HG03342 (cell line): ENCODE results near the gene STEAP1B.
A peak's percentile ranks its signal among the peaks of the same experiment; 100 is the strongest.
"Not testable (repeated sequence)": the region's sequence is repeated elsewhere in the genome, so short reads cannot be mapped to it uniquely, and the experiment has no call there.

Source experiments
- ATAC-seq: cut with Tn5 transposase; IDR thresholded peaks from one replicate; pipeline ENCODE4 v1.9.1; 2021; ENCODE audit warnings: mild to moderate bottlenecking, moderate library complexity; ENCODE audit not compliant: unreplicated experiment

Gene STEAP1B

DNA sequence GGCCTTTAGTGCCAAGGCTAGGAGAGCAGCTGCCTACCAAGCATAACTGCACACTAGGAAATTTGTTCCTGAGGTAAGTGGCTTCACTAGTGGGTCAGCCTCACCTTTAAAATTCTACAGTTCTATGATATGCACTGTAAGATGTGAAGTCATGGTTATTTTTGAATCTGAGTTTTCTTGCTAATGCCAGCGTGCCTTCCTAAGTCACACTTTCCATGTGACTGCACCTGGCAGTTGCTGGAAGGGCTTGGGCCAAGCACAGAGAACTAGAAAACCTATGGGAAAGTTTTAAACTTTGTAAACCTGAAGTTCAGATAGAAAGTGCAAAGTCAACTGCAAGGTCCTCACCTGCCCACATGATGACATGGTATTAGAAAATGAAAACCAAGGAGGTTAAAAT, 42.5 kb downstream of the STEAP1B start:
- ATAC-seq: no peak

GRCh38 chr7:22454446-22454845, 45.5 kb downstream of the STEAP1B start:
- ATAC-seq: no peak

DNA sequence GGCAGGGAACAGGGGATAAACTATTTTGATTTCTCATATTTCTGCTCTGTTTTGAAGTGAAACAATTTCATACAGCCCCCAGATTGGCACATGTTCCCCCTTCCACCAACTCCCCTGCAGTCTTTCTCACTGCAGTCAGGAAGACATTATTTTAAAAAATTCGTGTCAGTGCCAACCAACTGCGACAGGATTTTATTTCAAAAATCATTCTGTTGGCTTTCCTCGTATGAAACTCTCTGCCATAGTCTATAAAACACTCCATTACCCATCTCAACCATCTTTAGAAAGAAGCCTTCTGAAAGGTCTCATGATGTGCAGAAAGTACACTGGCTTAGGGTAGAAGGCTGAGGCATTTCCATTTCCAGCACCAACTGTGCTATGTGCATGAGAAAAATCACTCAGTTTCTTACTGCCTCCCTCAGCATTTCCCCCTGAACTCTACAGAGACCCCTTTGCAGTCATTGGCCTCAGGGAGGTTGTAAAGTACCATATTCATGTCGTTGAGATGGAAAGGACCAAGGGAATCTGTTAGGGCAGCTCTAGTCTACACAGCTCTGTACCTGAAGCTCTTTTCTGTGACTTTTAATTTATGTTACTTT, 46.9 kb downstream of the STEAP1B start:
- ATAC-seq: no peak

- no peak for ATAC-seq
Measured at GRCh38 chr7:22452142-22452959, 47.6 kb downstream of the STEAP1B start.

DNA sequence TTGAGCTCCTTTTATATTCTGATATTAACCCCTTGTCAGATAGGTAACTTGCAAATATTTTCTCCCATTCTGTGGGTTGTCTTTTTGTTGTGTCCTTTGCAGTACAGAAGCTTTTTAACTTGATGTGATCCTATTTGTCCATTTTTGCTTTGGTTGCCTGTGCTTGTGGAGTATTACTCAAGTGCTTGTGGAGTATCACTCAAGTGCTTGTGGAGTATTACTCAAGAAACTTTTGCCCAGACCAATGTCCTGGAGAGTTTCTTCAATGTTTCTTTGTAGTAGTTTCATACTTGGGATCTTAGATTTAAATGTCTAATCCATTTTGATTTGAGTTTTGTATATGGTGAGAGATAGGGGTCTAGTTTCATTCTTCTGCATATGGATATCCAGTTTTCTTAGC, 50.0 kb downstream of the STEAP1B start:
- ATAC-seq: not testable (repeated sequence)

GRCh38 chr7:22447762-22448161, 52.2 kb downstream of the STEAP1B start:
- ATAC-seq: peak; percentile 84

DNA sequence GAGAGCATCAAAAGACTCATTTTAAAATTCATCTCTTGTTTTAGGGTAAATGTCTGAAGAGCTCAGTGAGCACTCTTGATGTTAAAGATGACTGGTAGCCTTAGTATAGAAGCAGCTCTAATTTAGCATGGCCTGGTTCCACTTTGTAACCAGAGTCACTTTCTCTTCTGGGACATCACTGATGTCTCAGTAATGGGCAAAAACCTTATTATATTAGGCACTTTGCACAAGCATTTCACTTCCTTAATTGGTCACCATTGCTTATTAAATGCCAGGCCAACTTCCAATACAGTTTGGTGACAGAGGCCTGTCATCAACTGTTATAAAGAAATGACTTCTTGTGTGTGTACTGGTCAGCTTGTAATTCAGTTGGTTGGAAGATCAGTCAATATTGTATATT, 53.0 kb downstream of the STEAP1B start:
- peak; percentile 28 for ATAC-seq

GRCh38 chr7:22445853-22446252, 54.1 kb downstream of the STEAP1B start:
- no peak for ATAC-seq

- ATAC-seq: peak; percentile 16
Measured at GRCh38 chr7:22445140-22445743, 54.7 kb downstream of the STEAP1B start.

GRCh38 chr7:22444181-22444971, 55.6 kb downstream of the STEAP1B start:
- no peak for ATAC-seq

DNA sequence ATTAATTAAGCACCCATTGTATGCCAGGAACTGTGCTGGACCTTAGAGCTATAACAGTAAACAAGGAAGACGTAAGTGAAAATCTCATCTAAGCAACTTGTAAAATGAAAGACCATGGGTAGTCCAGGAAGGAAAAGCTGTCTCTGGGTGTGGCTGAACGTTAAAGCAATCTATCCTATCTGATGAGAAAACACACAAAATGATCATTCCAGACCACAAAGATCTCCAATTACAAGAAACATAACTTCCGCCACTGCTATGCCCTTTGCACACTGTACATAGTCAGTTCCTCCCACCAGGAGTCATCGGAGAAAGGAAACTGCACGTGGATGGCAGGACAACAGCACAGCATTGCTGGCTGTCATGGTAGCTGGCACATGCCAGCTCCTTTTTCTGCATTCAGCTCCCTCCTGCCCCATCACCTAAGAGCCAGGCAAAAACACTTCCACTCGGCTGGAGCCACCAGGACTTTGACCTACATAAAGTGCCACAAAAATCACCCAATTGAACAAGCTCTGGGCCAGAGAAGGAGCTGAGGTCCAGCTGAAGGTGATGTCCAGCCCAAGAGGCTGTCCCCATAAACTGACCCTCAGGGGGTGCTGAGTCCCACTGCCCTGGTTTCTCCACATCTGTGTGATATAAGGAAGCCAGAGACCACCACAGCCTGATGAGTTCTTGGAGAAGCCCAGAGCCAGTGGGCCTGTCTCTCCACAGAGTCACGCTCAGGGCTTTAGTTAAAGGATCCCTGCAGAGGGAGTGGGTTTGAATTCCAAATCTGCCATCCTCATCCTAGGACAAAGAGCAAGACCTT, 56.4 kb downstream of the STEAP1B start:
- no peak for ATAC-seq

DNA sequence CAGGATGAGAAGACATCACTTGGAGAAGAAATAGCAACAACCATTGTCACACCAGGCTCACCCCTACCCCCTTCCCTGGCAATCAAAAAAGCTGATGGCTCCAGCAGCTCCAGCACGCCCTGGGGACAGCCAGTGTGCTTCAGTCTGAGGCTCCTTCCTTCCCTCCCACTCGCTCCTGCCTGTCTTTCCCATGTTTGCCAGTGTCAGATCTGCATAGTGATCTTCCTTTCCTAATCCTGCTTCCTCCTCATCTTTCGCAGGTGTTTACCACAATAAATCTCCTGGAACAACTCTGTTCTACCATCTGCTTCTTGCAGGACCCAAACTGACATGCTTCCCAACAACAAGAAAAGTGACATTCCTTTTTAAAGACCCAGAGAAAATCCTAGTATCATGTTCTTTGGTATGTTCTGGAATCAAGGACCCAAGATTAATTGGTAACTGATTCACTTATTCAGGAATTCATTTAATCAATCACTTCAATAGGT, 57.1 kb downstream of the STEAP1B start:
- no peak for ATAC-seq

DNA sequence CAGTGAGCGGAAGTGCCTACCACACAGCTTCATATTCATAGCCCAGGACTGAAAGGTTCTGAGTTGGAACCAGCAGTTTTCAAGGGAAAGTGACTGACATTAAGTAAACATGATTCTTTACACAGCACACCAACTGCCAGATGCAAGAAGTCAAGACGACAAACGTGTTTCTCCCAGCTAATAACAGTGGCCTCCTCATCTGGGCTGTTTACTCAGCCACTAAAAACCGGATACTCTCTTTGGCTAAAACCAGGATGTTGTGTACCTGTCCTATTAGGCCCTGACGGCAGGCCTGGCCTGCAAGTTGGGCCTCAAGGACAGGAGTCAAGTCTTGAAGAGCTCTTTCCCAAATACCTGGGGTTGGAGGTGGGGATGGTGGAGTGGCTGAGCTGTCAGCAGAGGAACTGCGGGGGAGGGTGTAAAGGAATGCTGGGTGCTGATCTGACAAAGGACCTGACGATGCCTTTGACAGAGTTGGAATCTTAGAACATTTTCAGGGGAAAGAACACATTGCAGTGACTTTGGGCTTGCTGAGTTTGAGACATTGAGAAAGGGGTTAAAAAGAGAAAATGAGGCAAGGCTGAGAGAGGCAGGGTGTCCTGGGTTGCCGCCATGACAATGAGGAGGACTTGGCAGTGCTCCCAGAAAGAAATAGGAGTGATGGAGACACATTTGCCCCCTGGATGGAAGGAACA, 57.7 kb downstream of the STEAP1B start:
- ATAC-seq: no peak

- no peak for ATAC-seq
Measured at GRCh38 chr7:22441157-22441556, 58.8 kb downstream of the STEAP1B start.

GRCh38 chr7:22438994-22439393, 61.0 kb downstream of the STEAP1B start:
- peak; percentile 45 for ATAC-seq

DNA sequence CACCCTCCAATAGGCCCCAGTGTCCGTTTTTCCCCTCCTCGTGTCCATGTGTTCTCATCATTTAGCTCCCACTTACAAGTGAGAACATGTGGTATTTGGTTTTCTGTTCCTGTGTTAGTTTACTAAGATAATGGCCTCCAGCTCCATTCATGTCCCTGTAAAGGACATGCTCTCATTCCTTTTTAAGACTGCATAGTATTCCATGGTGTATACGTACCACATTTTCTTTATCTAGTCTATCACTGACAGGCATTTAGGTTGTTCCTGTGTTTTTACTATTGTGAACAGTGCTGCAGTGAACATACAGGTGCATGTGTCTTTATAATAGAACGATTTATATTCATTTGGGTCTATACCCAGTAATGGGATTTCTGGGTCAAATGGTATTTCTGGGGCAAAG, 63.4 kb downstream of the STEAP1B start:
- not testable (repeated sequence) for ATAC-seq

- ATAC-seq: peak; percentile 17
Measured at GRCh38 chr7:22435720-22436119, 64.3 kb downstream of the STEAP1B start.

DNA sequence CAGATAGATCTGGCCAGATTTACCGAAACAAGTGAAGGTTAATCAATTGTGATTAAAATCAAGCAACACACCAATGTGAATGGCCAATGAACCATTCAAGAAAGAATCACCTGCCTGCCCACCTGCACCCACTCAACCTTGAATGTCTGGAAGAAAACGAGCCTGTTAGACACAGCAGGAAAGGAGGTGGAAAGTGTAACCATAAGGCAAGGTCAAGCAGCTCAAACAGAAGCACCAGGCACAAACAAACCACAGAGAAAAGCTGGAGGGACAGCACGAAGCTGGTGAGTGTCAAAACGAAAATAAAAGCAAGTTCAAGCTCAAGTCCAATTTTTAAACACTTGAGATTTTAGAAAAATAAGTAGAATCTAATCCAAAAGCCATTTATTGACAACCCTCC, 64.9 kb downstream of the STEAP1B start:
- ATAC-seq: peak; percentile 83

DNA sequence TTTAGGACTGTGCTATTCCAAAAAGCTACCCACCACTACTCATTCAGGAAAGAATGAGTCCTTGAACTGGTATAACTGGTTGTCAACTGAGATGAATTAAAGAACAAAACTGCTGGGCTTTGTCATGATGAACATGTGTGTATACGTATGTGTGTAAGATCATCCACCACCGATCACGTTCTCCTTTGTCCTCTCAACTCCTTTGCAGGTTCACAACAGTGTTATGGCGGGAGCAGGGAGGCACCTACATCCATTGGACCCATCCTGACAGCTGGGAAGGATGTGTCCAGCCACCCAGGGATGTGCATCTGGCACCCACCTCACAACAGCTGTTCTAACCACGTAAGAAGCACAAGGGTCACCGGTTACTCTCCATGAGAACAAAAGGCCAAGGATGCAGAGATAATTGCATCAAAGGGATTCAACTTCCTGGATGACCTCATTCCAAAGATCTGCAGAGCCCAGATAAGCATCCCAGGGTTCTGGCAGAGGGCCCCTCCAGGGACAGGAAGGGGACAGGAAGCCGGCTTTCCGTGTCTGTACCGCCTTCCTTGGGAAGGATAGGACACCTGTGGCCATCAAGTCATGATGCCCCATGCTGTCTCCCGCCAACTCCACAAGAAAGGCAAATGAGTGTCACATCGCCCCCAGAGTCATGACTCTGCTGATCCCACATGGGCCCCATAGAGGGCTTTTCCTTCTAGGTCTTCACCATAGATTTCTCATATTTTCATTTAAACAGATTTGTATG, 66.1 kb downstream of the STEAP1B start:
- no peak for ATAC-seq
